GM08714 (cell line): ENCODE measurements around the gene ADAM12.

Experiments
- H3K4me3 ChIP-seq: fragments of 200-500 bp; sonication (Bioruptor generic); 2 replicates; pipeline ENCODE4 v1.5.1; 2014; ENCODE audit warnings: mild to moderate bottlenecking, low read length, inconsistent platforms
- ZNF274 ChIP-seq: IDR thresholded peaks from 2 replicates; pipeline ENCODE4 v1.6.1; 2012; ENCODE audit warnings: mild to moderate bottlenecking, low read depth, low read length

Gene ADAM12

GRCh38 chr10:126207851-126208250 is 180.4 kb downstream of the ADAM12 start:
- no peak overlapping the region for H3K4me3 ChIP-seq
- no peak for TF ChIP-seq ZNF274

GRCh38 chr10:126207313-126207771 is 180.9 kb downstream of the ADAM12 start:
- no peak overlapping the region for H3K4me3 ChIP-seq
- TF ChIP-seq ZNF274 = no peak

- no peak overlapping the region for H3K4me3 ChIP-seq
- no peak for TF ChIP-seq ZNF274
Measured at GRCh38 chr10:126205486-126206205, 182.6 kb downstream of the ADAM12 start.

- no peak overlapping the region for H3K4me3 ChIP-seq
- no peak for TF ChIP-seq ZNF274
Measured at GRCh38 chr10:126204320-126204719, 184.0 kb downstream of the ADAM12 start.

- H3K4me3 ChIP-seq = no peak overlapping the region
- TF ChIP-seq ZNF274 = no peak
Measured at GRCh38 chr10:126203746-126204145, 184.5 kb downstream of the ADAM12 start.

GRCh38 chr10:126201603-126202002 is 186.7 kb downstream of the ADAM12 start:
- TF ChIP-seq ZNF274 = no peak
- H3K4me3 ChIP-seq = no peak overlapping the region

- no peak for TF ChIP-seq ZNF274
- H3K4me3 ChIP-seq = no peak overlapping the region
Measured at GRCh38 chr10:126199221-126199998, 188.9 kb downstream of the ADAM12 start.

GRCh38 chr10:126198681-126199080 is 189.6 kb downstream of the ADAM12 start:
- no peak overlapping the region for H3K4me3 ChIP-seq
- TF ChIP-seq ZNF274 = no peak

GRCh38 chr10:126197036-126197543 is 191.2 kb downstream of the ADAM12 start:
- TF ChIP-seq ZNF274 = no peak
- H3K4me3 ChIP-seq = no peak overlapping the region

GRCh38 chr10:126196281-126196680 is 192.0 kb downstream of the ADAM12 start:
- no peak for TF ChIP-seq ZNF274
- H3K4me3 ChIP-seq = no peak overlapping the region

- H3K4me3 ChIP-seq = no peak overlapping the region
- no peak for TF ChIP-seq ZNF274
Measured at GRCh38 chr10:126191192-126191591, 197.1 kb downstream of the ADAM12 start.

- no peak overlapping the region for H3K4me3 ChIP-seq
- TF ChIP-seq ZNF274 = no peak
Measured at GRCh38 chr10:126188679-126189200, 199.5 kb downstream of the ADAM12 start.

- no peak overlapping the region for H3K4me3 ChIP-seq
- TF ChIP-seq ZNF274 = no peak
Measured at GRCh38 chr10:126187399-126187798, 200.9 kb downstream of the ADAM12 start.

- TF ChIP-seq ZNF274 = no peak
- H3K4me3 ChIP-seq = no peak overlapping the region
Measured at GRCh38 chr10:126186766-126187165, 201.5 kb downstream of the ADAM12 start.
